HepG2 (cell line): ENCODE results near the gene MBD3. TPM values are rescaled to one million over a fixed set of nuclear protein-coding genes. Genes with fewer than 3 reads are reported as not detected.

Experiments used
- ATF1 ChIP-seq: IDR thresholded peaks from 2 replicates; pipeline ENCODE4 v1.6.1; 2016; ENCODE audit warnings: mild to moderate bottlenecking, control low read depth
- ATF7 ChIP-seq, 2 experiments: fragments of 450-650 bp in 1 of 2; sonication (generic) in 1 of 2; formaldehyde crosslinking in 1 of 2; IDR thresholded peaks; 2 replicates each; pipeline versions ENCODE4 v1.4.0 to v1.6.1; 2016 to 2020; ENCODE audit warnings: antibody characterized with exemption in 1 of 2, mild to moderate bottlenecking in 1 of 2, missing genetic modification reagents in 1 of 2
- BRD4 ChIP-seq: sonication (generic); formaldehyde crosslinking; IDR thresholded peaks from 2 replicates; pipeline ENCODE4 v1.4.0; 2020; ENCODE audit warnings: missing genetic modification reagents
- CERS6 ChIP-seq: sonication (generic); formaldehyde crosslinking; IDR thresholded peaks from 2 replicates; pipeline ENCODE4 v1.5.0; 2020; ENCODE audit warnings: missing genetic modification reagents
- CREM ChIP-seq, 2 experiments: sonication (generic) in 1 of 2; formaldehyde crosslinking in 1 of 2; IDR thresholded peaks; 2 replicates each; pipeline versions ENCODE4 v1.4.0 to v1.6.1; 2016 to 2020; ENCODE audit warnings: antibody characterized with exemption in 1 of 2, mild to moderate bottlenecking in 1 of 2, missing genetic modification reagents in 1 of 2
- DPF2 ChIP-seq: sonication (generic); formaldehyde crosslinking; IDR thresholded peaks from 2 replicates; pipeline ENCODE4 v1.4.0; 2020; ENCODE audit warnings: mild to moderate bottlenecking, low read depth, missing genetic modification reagents, borderline replicate concordance
- GATAD1 ChIP-seq: IDR thresholded peaks from 2 replicates; pipeline ENCODE4 v1.6.1; 2016; ENCODE audit warnings: missing genetic modification reagents, missing compliant biosample characterization
- HMG20B ChIP-seq: conservative IDR thresholded peaks from 2 replicates; pipeline ENCODE4 v1.6.1; 2016; ENCODE audit warnings: missing genetic modification reagents, missing compliant biosample characterization
- IKZF1 ChIP-seq: fragments of 450-650 bp; IDR thresholded peaks from 2 replicates; pipeline ENCODE4 v1.7.1; 2016
- MTA1 ChIP-seq: sonication (generic); formaldehyde crosslinking; IDR thresholded peaks from 2 replicates; pipeline ENCODE4 v1.4.0; 2020; ENCODE audit warnings: missing genetic modification reagents, mild to moderate bottlenecking, borderline replicate concordance
- NR2C2 ChIP-seq: sonication (generic); formaldehyde crosslinking; IDR thresholded peaks from 2 replicates; pipeline ENCODE4 v1.4.0; 2020; ENCODE audit warnings: missing genetic modification reagents, mild to moderate bottlenecking, moderate library complexity, borderline replicate concordance
- NR2F1 ChIP-seq, 2 experiments: fragments of 450-650 bp in 1 of 2; formaldehyde crosslinking in 1 of 2; IDR thresholded peaks; 2 replicates each; pipeline versions ENCODE4 v1.5.0 to v1.6.1; 2016 to 2020; ENCODE audit warnings: mild to moderate bottlenecking in 1 of 2, missing compliant biosample characterization in 1 of 2, missing genetic modification reagents in 1 of 2, moderate library complexity in 1 of 2
- SNRNP70 ChIP-seq: fragments of 200-400 bp; formaldehyde crosslinking; IDR thresholded peaks from 2 replicates; pipeline ENCODE4 v1.6.1; 2017; ENCODE audit warnings: mild to moderate bottlenecking, low read depth, low read length, moderate library complexity
- TBX3 ChIP-seq: fragments of 450-650 bp; IDR thresholded peaks from 2 replicates; pipeline ENCODE4 v1.6.1; 2017; ENCODE audit warnings: antibody characterized with exemption, mild to moderate bottlenecking, inconsistent platforms, borderline replicate concordance
- THRA ChIP-seq: sonication (generic); formaldehyde crosslinking; IDR thresholded peaks from 2 replicates; pipeline ENCODE4 v1.4.0; 2020; ENCODE audit warnings: missing genetic modification reagents, borderline replicate concordance
- ZNF275 ChIP-seq: sonication (generic); formaldehyde crosslinking; IDR thresholded peaks from 2 replicates; pipeline ENCODE4 v1.8.0; 2022; ENCODE audit warnings: missing genetic modification reagents, mild to moderate bottlenecking, inconsistent platforms, borderline replicate concordance
- ZNF512B ChIP-seq: sonication (generic); formaldehyde crosslinking; IDR thresholded peaks from 2 replicates; pipeline ENCODE4 v1.5.1; 2020; ENCODE audit warnings: missing genetic modification reagents, mild to moderate bottlenecking, borderline replicate concordance
- ZNF547 ChIP-seq: sonication (generic); formaldehyde crosslinking; IDR thresholded peaks from 2 replicates; pipeline ENCODE4 v1.5.1; 2020; ENCODE audit warnings: mild to moderate bottlenecking, missing genetic modification reagents
- ZNF740 ChIP-seq: sonication (generic); formaldehyde crosslinking; IDR thresholded peaks from 2 replicates; pipeline ENCODE4 v1.4.0; 2020; ENCODE audit warnings: missing genetic modification reagents
- ZNF784 ChIP-seq: sonication (generic); formaldehyde crosslinking; IDR thresholded peaks from 2 replicates; pipeline ENCODE4 v1.5.1; 2020; ENCODE audit warnings: missing genetic modification reagents, mild to moderate bottlenecking, borderline replicate concordance
- polyA plus RNA-seq, 8 experiments: library from polyadenylated mRNA; depleted of rRNA in 3 of 8; stranded (reverse) in 7 of 8; unstranded in 1 of 8; fragments of >200 nt; fragmentation: Illumina TruSeq in 4 of 8; extraction: Trizol in 4 of 8; gene quantifications; 2 replicates each; pipeline versions ENCODE4 v1.2.1 to v1.2.3, GENCODE V29; 2011 to 2016; ENCODE audit warnings: low read depth in 4 of 8, missing spikeins in 1 of 8, mixed read lengths in 1 of 8; ENCODE audit not compliant: insufficient read depth in 1 of 8
- total RNA-seq, 5 experiments: library from RNA; depleted of rRNA; stranded (reverse); fragments of >200 nt; fragmentation: Illumina TruSeq; extraction: Trizol; gene quantifications; 2 replicates each; pipeline ENCODE4 v1.2.3, GENCODE V29; 2016; ENCODE audit warnings: low read depth in 1 of 5

Gene MBD3
- total and polyA plus RNA-seq, 2 of the 13 experiments (the other 11 are each of a cell fraction or from before 2014, with no cell fraction given) = 21.2 to 76.9 TPM

- TF ChIP-seq ZNF784 (peak; percentile 80; the same call in 1 of the 2 replicates), NR2C2 (peak; percentile 59), CERS6 (no peak), CREM (IDR thresholded peaks at IDR 0.05) (no peak), CREM (CRISPR knock-in tag; IDR thresholded peaks at IDR 0.05) (no peak), THRA (no peak), GATAD1 (CRISPR knock-in tag) (peak; percentile 74), NR2F1 (CRISPR knock-in tag; IDR thresholded peaks at IDR 0.05) (no peak), ATF7 (IDR thresholded peaks at IDR 0.05) (no peak), ATF7 (CRISPR knock-in tag; IDR thresholded peaks at IDR 0.05) (0 out of 2 replicates have a peak, but pooled peaks have one; percentile 40), ZNF512B (CRISPR knock-in tag) (no peak), ZNF547 (peak; percentile 85), SNRNP70 (no peak), HMG20B (0 out of 2 replicates have a peak, but pooled peaks have one; percentile 29), TBX3 (no peak), IKZF1 (no peak), DPF2 (no peak), BRD4 (CRISPR knock-in tag) (no peak), ATF1 (CRISPR knock-in tag) (no peak), ZNF275 (CRISPR knock-in tag) (no peak), ZNF740 (CRISPR knock-in tag) (no peak), MTA1 (CRISPR knock-in tag) (0 out of 2 replicates have a peak, but pooled peaks have one; percentile 52)
Observed at GRCh38 chr19:1592024-1592754, 476 bp downstream of the MBD3 start (continued).
